SW480 (cell line): ENCODE data around the gene CHURC1.

ENCODE experiments used
- DNase-seq: peaks from one replicate; pipeline ENCODE4 v3.0.0-alpha.2; 2016; ENCODE audit warnings: low spot score

CHURC1 gene

GRCh38 chr14:64938972-64939816 is 24.9 kb downstream of the CHURC1 start:
- DNase-seq = peak; percentile 83

- DNase-seq = no peak
Observed at GRCh38 chr14:64939817-64940190, 25.5 kb downstream of the CHURC1 start.

- DNase-seq = no peak
Observed at GRCh38 chr14:64940336-64940910, 26.2 kb downstream of the CHURC1 start.

GRCh38 chr14:64942531-64943111 is 28.4 kb downstream of the CHURC1 start, which contains the start of gene GPX2:
Gene GPX2, minus strand, starts transcription at chr14:64942745. Its CDS starts 19 bp downstream, at chr14:64942726.
- DNase-seq = peak; percentile 90

- no peak for DNase-seq
Observed at GRCh38 chr14:64943556-64943955, 29.3 kb downstream of the CHURC1 start.

GRCh38 chr14:64944041-64944440 is 29.8 kb downstream of the CHURC1 start:
- DNase-seq = no peak

- DNase-seq = no peak
Observed at GRCh38 chr14:64944861-64945260, 30.6 kb downstream of the CHURC1 start.

GRCh38 chr14:64945431-64946178 is 31.4 kb downstream of the CHURC1 start:
- DNase-seq = no peak

GRCh38 chr14:64946310-64947045 is 32.2 kb downstream of the CHURC1 start:
- no peak for DNase-seq

GRCh38 chr14:64947710-64948611 is 33.7 kb downstream of the CHURC1 start:
- DNase-seq = no peak

- DNase-seq = no peak
Observed at GRCh38 chr14:64948612-64949210, 34.5 kb downstream of the CHURC1 start.

- DNase-seq = no peak
Observed at GRCh38 chr14:64950889-64951288, 36.6 kb downstream of the CHURC1 start.

- no peak for DNase-seq
Observed at GRCh38 chr14:64951291-64951690, 37.0 kb downstream of the CHURC1 start.

- DNase-seq = no peak
Observed at GRCh38 chr14:64951724-64952123, 37.5 kb downstream of the CHURC1 start.

- DNase-seq = no peak
Observed at GRCh38 chr14:64952598-64953309, 38.5 kb downstream of the CHURC1 start.

- no peak for DNase-seq
Observed at GRCh38 chr14:64953310-64953654, 39.0 kb downstream of the CHURC1 start.

GRCh38 chr14:64953661-64954060 is 39.4 kb downstream of the CHURC1 start:
- DNase-seq = no peak

- no peak for DNase-seq
Observed at GRCh38 chr14:64954491-64955240, 40.4 kb downstream of the CHURC1 start.

GRCh38 chr14:64955297-64955696 is 41.0 kb downstream of the CHURC1 start:
- DNase-seq = no peak
